ENCODE data around the gene CDK2. TPM values are rescaled to one million over a fixed set of nuclear protein-coding genes. Genes with fewer than 3 reads are reported as not detected.
"Not testable (repeated sequence)": the region's sequence is repeated elsewhere in the genome, so short reads cannot be mapped to it uniquely, and the experiment has no call there.

CDK2 gene
- total RNA-seq, 1 donor from 2014 or later = 29.0 TPM

DNA sequence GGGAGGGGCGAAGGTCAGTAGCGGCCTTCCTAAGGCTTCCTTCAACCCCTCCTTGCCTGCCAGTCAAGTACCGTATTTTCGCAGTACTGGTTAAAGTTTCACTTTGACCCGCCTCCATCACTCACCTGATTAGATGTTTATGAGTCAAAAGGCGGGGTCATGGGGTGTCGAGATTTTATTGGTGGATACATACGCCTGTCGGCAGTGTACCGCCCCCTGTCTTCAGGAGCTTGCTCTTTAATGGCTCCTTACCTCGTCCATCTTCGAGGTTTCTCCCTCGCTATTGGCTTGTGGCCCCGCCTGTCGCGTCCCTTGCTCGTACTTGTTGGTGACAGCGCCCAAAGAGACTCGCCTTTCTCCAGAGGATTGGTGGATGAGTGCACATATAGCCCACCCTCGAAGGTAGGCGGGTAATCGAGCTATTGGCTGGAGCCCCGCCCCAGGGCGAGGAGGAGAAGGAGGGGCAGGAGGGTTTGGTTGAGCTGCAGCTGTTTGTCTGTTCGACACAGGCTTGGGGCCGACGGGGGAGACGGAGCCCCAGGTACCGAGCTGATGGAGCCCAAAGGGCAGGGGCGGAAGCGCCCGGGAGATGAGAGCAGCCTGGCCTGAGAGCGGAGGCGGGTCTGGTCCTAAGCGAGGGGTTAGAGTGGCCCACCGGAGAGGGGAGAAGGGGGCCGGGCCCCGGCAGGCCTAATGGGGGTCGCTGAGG, 7.1 kb downstream of the CDK2 start, which contains the start of gene RAB5B:
TSS of gene RAB5B (plus strand) at position 480 of the 709 bp plus-strand sequence. CDS start 12,883 bp downstream, outside the sequence.
- Mint-ChIP-seq H3K27me3 (no peaks in the 10 kb centered on the region), H3K4me3 (no peak within 1 kb of the TSS), H3K4me1 (peaks cover 27% of the 10 kb centered on the region), H3K9me3 (no peaks in the 10 kb centered on the region), H3K27ac (no peak within 1 kb of the TSS), H3K36me3 (ENCODE audit: low read depth) (peaks cover 21% of the 10 kb centered on the region)
- TF ChIP-seq, protein P1, sequence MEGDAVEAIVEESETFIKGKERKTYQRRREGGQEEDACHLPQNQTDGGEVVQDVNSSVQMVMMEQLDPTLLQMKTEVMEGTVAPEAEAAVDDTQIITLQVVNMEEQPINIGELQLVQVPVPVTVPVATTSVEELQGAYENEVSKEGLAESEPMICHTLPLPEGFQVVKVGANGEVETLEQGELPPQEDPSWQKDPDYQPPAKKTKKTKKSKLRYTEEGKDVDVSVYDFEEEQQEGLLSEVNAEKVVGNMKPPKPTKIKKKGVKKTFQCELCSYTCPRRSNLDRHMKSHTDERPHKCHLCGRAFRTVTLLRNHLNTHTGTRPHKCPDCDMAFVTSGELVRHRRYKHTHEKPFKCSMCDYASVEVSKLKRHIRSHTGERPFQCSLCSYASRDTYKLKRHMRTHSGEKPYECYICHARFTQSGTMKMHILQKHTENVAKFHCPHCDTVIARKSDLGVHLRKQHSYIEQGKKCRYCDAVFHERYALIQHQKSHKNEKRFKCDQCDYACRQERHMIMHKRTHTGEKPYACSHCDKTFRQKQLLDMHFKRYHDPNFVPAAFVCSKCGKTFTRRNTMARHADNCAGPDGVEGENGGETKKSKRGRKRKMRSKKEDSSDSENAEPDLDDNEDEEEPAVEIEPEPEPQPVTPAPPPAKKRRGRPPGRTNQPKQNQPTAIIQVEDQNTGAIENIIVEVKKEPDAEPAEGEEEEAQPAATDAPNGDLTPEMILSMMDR (IDR thresholded peaks at IDR 0.05) = no peak
- POLR2A ChIA-PET = interaction anchor here (0.5 to 3.0 kb wide), 39 partner anchors 9 to 1920 kb away, joined by 3 to 33 read pairs (median 6); partner anchors contain the start of genes BLOC1S1, DNAJC14, ESYT1 and HOXC4
- ATAC-seq (ENCODE audit: low read depth) (peak; percentile 87), DNase-seq (peak; percentile 83)
- intact Hi-C loops (cut with micrococcal nuclease) = loop anchor here (1.0 to 5.0 kb wide), 14 partner anchors 7 to 664 kb away; partner anchors contain the start of genes CDK2, CS, DGKA and DNAJC14
- CTCF ChIA-PET = interaction anchor here (0.6 to 1.6 kb wide), 11 partner anchors 11 to 293 kb away, joined by 3 to 7 read pairs (median 3); partner anchors contain the start of genes MYL6, PYM1 and SUOX

DNA sequence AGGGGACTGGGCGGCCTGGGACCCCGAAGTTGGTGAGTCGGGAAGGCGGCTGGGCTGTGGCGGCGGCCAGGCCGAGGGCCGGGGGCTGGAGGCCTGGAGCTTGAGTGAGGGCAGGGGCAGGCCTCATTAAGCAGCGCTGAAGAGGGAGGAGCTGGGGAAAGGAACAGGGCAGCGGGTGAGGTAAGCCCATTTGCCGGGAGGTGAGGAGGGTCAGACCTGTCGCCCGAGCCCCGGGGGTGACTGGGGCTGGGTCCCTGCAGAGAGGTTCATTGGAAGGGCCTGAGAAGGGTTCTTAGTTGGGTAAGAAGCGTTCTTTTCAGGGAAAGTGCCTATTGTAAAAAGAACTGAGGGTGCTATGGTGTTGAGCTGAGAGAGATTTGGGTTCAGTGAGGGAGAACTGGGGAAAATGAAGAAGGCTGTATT, 7.7 kb downstream of the CDK2 start:
- TF ChIP-seq, protein P1 (IDR thresholded peaks at IDR 0.05) = no peak
- Mint-ChIP-seq H3K4me3 (no peak overlapping the region), H3K27ac (no peak overlapping the region), H3K9me3 (no peaks in the 10 kb centered on the region), H3K4me1 (peaks cover 30% of the 10 kb centered on the region), H3K27me3 (no peaks in the 10 kb centered on the region), H3K36me3 (ENCODE audit: low read depth) (peaks cover 27% of the 10 kb centered on the region)
- ATAC-seq (ENCODE audit: low read depth) (no peak), DNase-seq (no peak)
- ChIA-PET CTCF (interaction anchor here (0.6 to 1.6 kb wide), 12 partner anchors 10 to 292 kb away, joined by 3 to 7 read pairs (median 3); partner anchors contain the start of genes MYL6, PYM1 and SUOX), POLR2A (interaction anchor here (0.5 to 3.0 kb wide), 37 partner anchors 8 to 1921 kb away, joined by 3 to 33 read pairs (median 6); partner anchors contain the start of genes BLOC1S1, DNAJC14, ESYT1 and HOXC4)
- intact Hi-C loops (cut with micrococcal nuclease) = loop anchor here (1.0 to 5.0 kb wide), 5 partner anchors 8 to 663 kb away; partner anchors contain the start of genes CDK2, DNAJC14, NABP2 and PMEL

DNA sequence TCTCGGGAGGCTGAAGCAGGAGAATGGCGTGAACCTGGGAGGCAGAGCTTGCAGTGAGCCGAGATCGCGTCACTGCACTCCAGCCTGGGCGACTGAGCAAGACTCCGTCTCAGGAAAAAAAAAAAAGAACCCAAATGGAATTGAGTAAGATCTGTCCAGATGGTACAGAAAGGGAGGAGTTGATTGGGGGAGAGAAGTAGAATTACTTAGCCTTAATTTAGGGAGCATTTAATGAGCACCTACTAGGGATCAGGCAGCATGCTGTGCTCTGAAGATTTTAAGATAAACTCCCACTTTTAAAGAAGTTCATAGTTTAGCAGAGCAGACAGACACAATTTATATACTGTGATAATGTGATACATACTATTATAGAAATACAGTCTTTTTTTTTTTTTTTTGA, 11.8 kb downstream of the CDK2 start:
- ATAC-seq (ENCODE audit: low read depth) (no peak), DNase-seq (no peak)
- Mint-ChIP-seq H3K4me1 (peaks cover 38% of the 10 kb centered on the region), H3K27ac (no peak overlapping the region), H3K36me3 (ENCODE audit: low read depth) (peaks cover 44% of the 10 kb centered on the region), H3K4me3 (no peak overlapping the region), H3K9me3 (no peaks in the 10 kb centered on the region), H3K27me3 (no peaks in the 10 kb centered on the region)
- intact Hi-C loops (cut with micrococcal nuclease) = no loop called here
- TF ChIP-seq, protein P1 (IDR thresholded peaks at IDR 0.05) = no peak
- ChIA-PET POLR2A (interaction anchor here (0.6 kb wide), 1 partner anchor 9 kb away, joined by 3 read pairs; no protein-coding TSS in a partner anchor), CTCF (no interaction called here)

DNA sequence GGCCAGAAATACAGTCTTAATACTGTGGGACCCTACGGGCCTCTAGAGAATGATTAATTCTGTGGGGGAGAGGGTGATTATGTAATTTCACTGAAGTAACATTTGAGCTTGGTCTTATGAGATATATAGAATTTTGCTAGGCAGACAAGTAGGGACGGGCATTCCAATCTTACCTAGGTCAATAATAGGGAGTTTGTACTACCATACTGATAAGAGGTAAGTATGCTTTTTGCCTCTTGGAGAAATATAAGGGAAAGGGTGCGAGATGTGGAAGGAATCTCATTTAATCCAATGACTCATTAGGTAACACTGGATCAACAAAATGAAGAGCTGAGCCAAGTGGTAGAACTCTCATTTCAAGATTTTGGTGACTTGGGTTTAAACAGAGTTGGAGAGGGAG, 12.4 kb downstream of the CDK2 start:
- ChIA-PET POLR2A (no interaction called here), CTCF (no interaction called here)
- no peaks in the 10 kb centered on the region for H3K9me3 Mint-ChIP-seq
- DNase-seq (no peak), ATAC-seq (ENCODE audit: low read depth) (no peak)
- intact Hi-C loops (cut with micrococcal nuclease) = no loop called here
- peaks cover 48% of the 10 kb centered on the region for H3K36me3 Mint-ChIP-seq (ENCODE audit: low read depth)
- no peak overlapping the region for H3K4me3 Mint-ChIP-seq
- H3K4me1 Mint-ChIP-seq = peaks cover 43% of the 10 kb centered on the region
- no peak overlapping the region for H3K27ac Mint-ChIP-seq
- H3K27me3 Mint-ChIP-seq = no peaks in the 10 kb centered on the region
- TF ChIP-seq, protein P1 (IDR thresholded peaks at IDR 0.05) = no peak

DNA sequence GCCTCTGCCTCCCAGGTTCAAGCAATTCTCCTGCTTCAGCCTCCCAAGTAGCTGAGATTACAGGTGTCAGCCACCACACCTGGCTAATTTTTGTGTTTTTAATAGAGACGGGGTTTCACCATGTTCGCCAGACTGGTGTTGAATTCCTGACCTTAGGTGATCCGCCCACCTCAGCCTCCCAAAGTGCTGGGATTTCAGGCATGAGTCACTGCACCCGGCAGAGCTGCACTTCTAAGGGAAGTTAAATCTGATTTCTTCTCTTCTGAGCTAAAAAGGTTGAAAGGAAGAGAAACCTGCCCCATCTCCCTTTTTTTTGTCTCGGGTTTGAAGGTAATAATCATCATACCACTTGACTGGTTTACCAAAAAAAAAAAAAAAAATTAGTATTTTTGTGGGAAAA, 15.3 kb downstream of the CDK2 start:
- Mint-ChIP-seq H3K36me3 (ENCODE audit: low read depth) (peaks cover 60% of the 10 kb centered on the region), H3K4me1 (peaks cover 36% of the 10 kb centered on the region)
- ChIA-PET POLR2A (interaction anchor here (0.6 to 3.2 kb wide), 6 partner anchors 8 to 1657 kb away, joined by 3 to 33 read pairs (median 4); partner anchors contain the start of gene RAB5B), CTCF (interaction anchor here (1.7 to 2.3 kb wide), 3 partner anchors 14 to 243 kb away, joined by 3 to 13 read pairs (median 6); partner anchors contain the start of gene SUOX)
- H3K27ac Mint-ChIP-seq; DNase-seq; H3K9me3 Mint-ChIP-seq; H3K4me3 Mint-ChIP-seq; H3K27me3 Mint-ChIP-seq; ATAC-seq (ENCODE audit: low read depth): not testable (repeated sequence)
- intact Hi-C loops (cut with micrococcal nuclease) = loop anchor here (1.0 kb wide), 1 partner anchor 8 kb away; the partner anchor contains the start of gene RAB5B
